Measurements from ENCODE around the gene HELZ. TPM values are rescaled to one million over a fixed set of nuclear protein-coding genes. Genes with fewer than 3 reads are reported as not detected.

Gene HELZ
- total RNA-seq, 1 donor from 2014 or later, result 51.1 TPM

DNA sequence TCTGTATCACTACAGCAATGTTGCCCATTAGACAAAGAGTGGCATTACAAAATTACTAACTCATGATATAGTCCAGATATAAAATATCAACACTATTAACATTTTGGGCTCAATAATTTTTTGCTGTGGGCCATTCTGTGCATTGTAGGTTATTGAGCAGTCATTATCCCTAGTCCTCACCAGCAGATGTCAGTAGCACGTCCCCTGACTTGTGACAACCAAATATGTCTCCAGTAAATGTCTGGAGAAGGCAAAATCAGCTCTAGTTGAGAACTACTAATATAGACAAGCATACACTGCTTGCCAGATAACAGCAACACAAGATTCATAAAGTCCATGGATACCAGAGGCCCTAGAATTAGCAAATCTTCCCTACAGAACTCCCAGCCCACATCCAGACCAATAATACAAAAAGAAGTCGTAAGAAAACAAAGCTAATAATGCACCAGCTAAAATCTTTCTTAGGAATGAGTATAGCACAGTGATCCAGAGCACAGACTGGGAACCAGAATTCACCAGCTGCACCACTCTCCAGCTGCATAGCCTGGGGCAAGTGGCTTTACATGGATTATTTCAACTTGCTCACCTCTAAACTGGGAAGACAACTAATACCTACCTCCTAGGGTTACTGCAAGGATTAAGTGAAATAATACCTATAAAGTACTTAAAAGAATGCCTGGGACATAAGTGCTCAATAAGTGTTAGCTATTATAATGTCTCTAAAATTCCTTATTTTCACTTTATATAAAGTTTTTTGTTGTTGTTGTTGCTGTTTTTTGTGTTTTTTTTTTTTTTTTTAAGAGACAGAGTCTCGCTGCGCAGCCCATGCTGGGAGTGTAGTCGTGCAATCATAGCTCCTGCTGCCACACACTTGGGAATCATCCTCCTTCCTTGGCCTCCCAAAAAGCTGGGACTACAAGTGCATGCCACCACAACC, 23.7 kb downstream of the HELZ start:
- H3K4me3 ChIP-seq (ENCODE audit: low read depth, low read length), result no peak overlapping the region
- FAIRE-seq (no peak), DNase-seq (ENCODE audit: low read depth) (peak; percentile 54)
- peaks cover 6% of the 10 kb centered on the region for H3K36me3 ChIP-seq (ENCODE audit: control insufficient read depth, insufficient read depth, low read length)
- TF ChIP-seq, protein P1, sequence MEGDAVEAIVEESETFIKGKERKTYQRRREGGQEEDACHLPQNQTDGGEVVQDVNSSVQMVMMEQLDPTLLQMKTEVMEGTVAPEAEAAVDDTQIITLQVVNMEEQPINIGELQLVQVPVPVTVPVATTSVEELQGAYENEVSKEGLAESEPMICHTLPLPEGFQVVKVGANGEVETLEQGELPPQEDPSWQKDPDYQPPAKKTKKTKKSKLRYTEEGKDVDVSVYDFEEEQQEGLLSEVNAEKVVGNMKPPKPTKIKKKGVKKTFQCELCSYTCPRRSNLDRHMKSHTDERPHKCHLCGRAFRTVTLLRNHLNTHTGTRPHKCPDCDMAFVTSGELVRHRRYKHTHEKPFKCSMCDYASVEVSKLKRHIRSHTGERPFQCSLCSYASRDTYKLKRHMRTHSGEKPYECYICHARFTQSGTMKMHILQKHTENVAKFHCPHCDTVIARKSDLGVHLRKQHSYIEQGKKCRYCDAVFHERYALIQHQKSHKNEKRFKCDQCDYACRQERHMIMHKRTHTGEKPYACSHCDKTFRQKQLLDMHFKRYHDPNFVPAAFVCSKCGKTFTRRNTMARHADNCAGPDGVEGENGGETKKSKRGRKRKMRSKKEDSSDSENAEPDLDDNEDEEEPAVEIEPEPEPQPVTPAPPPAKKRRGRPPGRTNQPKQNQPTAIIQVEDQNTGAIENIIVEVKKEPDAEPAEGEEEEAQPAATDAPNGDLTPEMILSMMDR (IDR thresholded peaks at IDR 0.05; ENCODE audit: insufficient read depth, low read length, severe bottlenecking), result peak; percentile 66
- H3K27me3 ChIP-seq (ENCODE audit: control insufficient read depth, insufficient read depth, low read length), result no peaks in the 10 kb centered on the region

DNA sequence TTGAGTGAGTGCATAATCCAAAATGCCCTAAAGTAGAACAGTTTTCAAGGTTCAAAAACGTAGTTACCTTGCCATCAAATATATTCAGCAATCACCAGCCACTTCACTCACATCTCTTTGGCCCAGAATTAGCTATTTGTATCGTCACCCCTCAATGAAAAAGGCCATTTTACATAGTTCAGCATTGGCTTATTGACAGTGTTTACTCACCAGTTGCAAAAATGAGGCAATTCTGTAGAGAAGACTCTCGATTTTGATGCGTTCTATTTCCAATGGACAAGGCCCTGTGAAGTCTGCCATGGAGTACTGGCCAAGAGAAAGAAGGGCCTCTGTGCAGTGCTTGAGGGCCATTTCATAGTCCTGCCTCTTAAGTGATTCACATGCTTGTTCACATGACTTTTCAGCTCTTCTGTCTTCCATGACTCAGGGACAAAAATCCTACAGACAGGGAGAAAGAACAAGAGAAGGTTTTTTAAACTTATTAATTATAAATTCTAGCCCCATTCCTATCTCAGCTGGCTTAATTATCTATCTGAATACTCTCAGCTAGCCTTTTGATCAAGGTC, 26.5 kb downstream of the HELZ start:
- peak; percentile 63 for DNase-seq (ENCODE audit: low read depth)

DNA sequence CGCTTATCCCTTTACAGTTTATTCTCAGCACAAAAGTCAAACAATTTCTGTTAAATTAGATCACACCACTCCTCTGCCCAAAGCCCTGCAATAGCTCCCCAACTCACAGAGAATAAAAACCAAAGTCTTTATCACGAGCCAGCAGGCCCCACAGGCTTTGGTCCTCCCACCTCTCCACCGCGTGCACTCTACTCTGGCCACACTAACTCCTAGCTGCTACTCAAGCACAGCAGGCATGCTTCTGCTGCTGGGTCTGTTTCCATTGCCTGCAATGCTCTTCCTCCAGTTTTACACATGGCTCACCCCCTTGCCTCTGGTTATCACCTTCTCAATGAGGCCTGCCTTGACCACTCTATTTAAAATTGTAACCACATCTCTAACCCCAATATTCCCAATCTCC, 27.6 kb downstream of the HELZ start:
- TF ChIP-seq, protein P1 (IDR thresholded peaks at IDR 0.05; ENCODE audit: insufficient read depth, low read length, severe bottlenecking), result no peak
- H3K4me3 ChIP-seq (ENCODE audit: low read depth, low read length), result no peak overlapping the region
- H3K27me3 ChIP-seq (ENCODE audit: control insufficient read depth, insufficient read depth, low read length), result no peaks in the 10 kb centered on the region
- DNase-seq (ENCODE audit: low read depth), result no peak
- no peak for FAIRE-seq
- peaks cover 5% of the 10 kb centered on the region for H3K36me3 ChIP-seq (ENCODE audit: control insufficient read depth, insufficient read depth, low read length)

More for the DNA sequence above, 26.5 kb downstream of the HELZ start:
- TF ChIP-seq, protein P1 (IDR thresholded peaks at IDR 0.05; ENCODE audit: insufficient read depth, low read length, severe bottlenecking), result no peak
- no peak for FAIRE-seq
- Histone ChIP-seq H3K4me3 (ENCODE audit: low read depth, low read length) (no peak overlapping the region), H3K27me3 (ENCODE audit: control insufficient read depth, insufficient read depth, low read length) (no peaks in the 10 kb centered on the region), H3K36me3 (ENCODE audit: control insufficient read depth, insufficient read depth, low read length) (peaks cover 6% of the 10 kb centered on the region)

DNA sequence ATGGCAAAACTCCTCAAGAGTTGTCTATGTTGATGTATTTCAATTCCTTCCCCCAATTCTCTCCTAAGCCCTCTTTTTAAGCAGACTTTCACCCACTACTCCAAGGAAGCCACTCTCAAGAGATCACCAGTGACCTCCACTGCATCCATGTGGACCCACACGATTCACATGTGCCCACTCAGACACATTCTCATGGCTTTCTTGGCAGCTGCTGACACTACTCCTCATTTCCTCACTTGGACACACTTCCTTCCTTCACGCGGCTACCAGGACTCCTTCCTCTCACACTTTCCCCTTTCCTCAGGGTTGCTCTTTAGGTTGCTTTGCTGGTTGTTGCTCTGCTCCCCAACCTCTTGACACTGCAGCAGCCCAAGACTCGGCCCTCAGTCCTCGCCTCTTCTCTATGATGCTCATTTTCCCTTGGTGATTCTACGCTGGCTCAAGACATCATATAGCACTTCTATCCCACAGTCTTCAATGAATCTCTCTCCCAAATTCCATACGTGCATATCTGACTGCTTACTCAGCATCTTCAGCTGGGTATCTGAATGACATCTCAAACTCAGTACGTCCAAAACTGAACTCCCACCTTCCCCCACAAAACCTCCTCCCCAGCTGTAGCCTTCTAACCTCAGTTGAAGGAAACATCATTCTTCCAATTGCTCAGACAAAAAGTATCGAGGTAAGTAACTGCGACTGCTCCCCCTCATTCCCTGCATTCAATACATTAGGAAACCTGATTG, 28.2 kb downstream of the HELZ start:
- Histone ChIP-seq H3K36me3 (ENCODE audit: control insufficient read depth, insufficient read depth, low read length) (peaks cover 4% of the 10 kb centered on the region), H3K27me3 (ENCODE audit: control insufficient read depth, insufficient read depth, low read length) (no peaks in the 10 kb centered on the region), H3K4me3 (ENCODE audit: low read depth, low read length) (no peak overlapping the region)
- no peak for DNase-seq (ENCODE audit: low read depth)
- FAIRE-seq, result no peak
- TF ChIP-seq, protein P1 (IDR thresholded peaks at IDR 0.05; ENCODE audit: insufficient read depth, low read length, severe bottlenecking), result no peak

DNA sequence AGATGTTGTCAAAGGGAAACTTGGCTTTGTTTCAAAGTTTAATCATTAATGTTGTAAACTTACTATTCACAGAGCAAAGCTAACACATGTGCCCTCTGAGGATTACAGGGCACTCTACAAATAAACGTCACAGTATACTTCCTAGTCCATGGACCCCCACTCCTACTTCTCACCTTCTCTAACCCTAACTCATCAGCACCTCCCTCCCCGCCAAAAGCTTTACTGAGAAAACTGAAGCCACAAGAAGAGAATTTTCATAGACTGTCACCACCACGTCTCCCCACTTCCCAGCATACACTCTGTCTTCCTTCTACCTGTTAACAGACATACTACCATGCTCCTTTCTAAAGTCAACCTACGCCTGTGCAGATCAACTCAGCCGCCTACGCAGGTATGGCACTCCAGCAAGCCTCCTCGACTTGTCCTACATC, 29.0 kb downstream of the HELZ start:
- Histone ChIP-seq H3K4me3 (ENCODE audit: low read depth, low read length) (no peak overlapping the region), H3K36me3 (ENCODE audit: control insufficient read depth, insufficient read depth, low read length) (peaks cover 4% of the 10 kb centered on the region), H3K27me3 (ENCODE audit: control insufficient read depth, insufficient read depth, low read length) (no peaks in the 10 kb centered on the region)
- FAIRE-seq (no peak), DNase-seq (ENCODE audit: low read depth) (no peak)
- TF ChIP-seq, protein P1 (IDR thresholded peaks at IDR 0.05; ENCODE audit: insufficient read depth, low read length, severe bottlenecking), result no peak

Data from bronchial epithelial cell (primary cell).